NCI-H2171 (cell line): ENCODE results near the gene KCTD13.
A peak's percentile ranks its signal among the peaks of the same experiment; 100 is the strongest.
"Not testable (repeated sequence)": the region's sequence is repeated elsewhere in the genome, so short reads cannot be mapped to it uniquely, and the experiment has no call there.

Source experiments
- DNase-seq: peaks from one replicate; lab custom pipeline; 2025; lab: John Stamatoyannopoulos, UW

Gene KCTD13

GRCh38 chr16:29943846-29944799, 18.1 kb upstream of the KCTD13 start:
- peak; percentile 29 for DNase-seq

DNA sequence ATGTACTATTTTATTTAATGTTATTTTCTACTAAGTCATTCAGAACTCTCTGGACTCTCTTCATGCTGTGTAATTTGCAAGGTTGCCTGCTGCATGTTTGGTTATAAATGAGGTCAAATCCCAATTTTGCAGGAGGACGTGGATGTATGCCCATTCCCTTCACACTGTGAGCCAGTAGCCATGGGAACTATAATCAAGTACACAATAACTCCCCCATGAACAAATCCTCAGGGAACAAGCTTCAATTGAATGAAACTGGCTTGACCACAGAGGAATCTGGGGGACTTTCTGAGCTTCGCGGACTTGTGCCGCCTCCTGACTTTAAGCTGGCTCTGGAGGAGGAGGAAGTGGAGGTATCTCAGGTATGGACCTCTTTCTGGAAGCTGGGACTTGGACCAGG, 14.6 kb upstream of the KCTD13 start:
- DNase-seq: no peak

- not testable (repeated sequence) for DNase-seq
These were observed 5.7 kb upstream of the KCTD13 start for GRCh38 chr16:29931750-29932149.

DNA sequence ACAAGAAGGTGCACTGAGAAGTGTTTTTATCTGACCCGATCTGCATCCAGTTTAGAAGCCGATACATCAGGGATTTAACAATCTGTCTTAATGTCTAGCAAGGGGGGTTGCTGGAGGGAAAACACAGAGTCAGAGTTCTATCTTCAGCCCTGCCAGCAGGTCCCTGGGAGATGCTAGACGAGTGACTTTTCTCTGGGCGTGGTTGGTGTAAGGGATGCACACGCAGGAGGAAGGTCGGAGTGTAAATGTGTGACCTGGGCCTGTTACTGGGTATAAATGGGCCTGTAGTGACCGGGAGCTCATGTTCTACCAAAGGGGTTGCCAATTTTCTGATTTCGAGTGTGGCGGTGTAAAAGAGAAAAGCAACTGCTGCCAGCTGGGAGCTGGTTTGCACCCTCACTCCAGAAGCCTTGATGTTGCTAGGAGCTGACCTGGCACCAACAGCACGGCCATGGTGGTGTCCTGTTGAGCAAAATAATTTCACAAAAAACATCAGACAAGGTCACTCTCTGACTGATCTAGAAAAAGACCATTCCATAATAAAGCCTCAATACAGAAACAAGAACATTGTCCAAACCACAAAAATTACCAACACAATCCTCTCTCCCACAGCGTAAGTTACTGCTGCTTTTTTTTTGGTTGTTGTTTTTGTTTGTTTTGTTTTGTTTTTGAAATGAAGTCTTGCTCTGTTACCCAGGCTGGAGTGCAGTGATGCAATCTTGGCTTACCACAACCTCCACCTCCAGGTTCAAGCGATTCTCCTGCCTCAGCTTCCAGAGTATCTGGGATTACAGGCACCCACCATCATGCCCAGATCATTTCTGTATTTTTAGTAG, 1.3 kb upstream of the KCTD13 start:
- no peak for DNase-seq

DNA sequence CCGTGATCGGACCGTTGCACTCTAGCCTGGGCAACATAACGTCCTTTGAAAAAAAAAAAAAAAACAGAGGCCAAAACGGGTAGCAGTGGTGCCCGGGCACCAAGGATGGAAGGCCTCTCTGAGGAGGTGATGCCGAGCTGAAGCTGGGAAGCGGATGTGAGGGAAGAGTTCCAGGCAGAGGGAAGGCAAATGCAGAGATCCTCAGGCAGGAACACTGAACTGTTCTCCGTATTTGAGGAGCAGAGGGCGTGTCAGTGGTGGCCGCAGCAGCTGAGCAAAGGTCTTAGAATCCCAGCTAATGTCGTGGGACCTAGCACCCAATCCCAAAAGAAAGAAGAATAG, 656 bp upstream of the KCTD13 start:
- peak; percentile 11 for DNase-seq

DNA sequence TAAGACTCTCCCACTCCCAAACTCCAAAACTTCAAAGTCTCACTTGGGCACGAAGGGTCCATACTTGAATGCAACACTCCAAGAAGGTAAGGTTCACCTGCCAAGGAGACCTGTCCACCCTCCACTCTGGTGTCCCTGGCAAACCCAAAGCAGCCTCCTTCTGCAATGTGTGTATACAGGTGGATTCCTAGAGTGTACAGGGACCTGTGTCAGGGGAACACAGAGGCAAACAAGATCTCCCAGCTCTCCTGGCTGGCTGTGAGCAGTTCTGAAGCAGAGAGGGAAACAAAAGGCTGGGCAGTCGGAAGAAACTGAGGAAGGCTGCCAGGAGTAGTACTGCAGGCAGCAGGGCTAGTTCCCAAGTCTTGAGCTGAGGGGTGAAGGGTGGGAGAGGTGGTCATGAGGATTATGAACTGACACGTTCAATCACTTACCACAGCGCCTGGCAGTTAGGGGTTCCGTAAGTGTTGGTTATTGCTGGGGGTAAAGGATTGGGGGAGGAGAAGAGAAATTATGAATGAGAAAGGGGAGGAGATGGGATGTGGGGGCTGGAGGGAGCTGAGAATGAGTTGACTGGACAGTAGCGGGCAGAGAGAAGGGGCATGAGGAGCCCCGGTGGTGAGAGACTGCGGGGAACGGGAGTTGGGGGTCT, 795 bp downstream of the KCTD13 start:
- no peak for DNase-seq

DNA sequence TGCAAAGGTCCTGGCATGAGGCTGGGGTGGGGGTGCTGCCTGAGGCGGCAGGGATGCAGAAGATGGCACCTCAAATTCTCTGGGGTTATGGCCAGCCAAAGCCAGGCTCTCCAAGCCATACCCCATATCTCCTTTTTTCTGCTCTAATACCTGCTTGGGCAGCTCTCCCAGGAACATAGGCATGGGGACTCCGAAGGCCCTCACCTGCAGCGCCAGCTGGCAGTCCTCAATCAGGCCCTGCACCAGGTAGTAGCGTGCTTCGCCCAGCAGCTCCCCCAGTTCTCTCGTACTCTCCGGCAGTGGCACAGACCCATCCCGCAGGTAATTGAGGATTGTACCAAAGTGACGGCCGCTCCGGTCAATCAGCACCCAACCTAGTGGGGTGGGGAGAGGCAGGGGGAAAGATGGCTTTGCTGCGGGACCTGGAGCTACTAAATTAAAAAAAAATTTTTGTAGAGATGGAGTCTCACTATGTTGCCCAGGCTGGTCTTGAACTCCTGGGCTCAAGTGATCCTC, 3.0 kb downstream of the KCTD13 start:
- DNase-seq: no peak

DNA sequence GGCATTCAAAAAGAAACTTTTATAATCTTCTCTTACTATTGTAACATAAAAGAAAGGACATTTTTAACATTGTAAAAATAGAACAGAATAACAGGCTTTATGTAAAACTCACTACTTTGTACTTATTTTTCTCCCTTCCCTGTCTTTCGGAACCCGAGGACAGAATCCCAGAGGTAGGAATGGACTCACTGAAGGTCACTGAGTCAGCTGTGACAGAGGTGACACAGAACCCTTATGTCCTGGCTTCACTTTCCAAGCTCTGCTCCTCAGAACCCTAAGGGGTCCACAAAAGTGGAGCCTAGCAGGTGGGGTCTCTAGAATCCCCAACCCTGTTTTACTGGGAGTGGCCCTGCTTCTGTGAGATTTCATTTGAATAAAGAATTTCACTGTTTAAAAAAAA, 3.7 kb downstream of the KCTD13 start:
- no peak for DNase-seq

DNA sequence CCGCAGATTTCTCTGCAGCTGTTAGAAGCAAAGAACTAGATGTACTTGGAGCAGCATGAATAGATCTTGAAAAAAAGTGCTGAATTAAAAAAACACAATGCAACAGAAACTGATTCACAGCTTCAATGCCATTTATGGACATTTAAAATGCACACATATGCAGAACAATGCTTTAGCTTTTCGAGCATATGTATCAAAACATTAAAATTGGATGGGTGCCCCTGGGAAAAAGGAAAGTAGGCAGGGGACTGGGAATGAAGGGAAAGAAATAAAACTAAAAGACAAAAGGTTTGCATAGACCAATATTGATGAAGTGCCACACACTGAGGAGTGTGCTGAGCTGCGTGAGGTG, 5.0 kb downstream of the KCTD13 start:
- DNase-seq: no peak

GRCh38 chr16:29920288-29921033, 5.6 kb downstream of the KCTD13 start:
- DNase-seq: no peak

DNA sequence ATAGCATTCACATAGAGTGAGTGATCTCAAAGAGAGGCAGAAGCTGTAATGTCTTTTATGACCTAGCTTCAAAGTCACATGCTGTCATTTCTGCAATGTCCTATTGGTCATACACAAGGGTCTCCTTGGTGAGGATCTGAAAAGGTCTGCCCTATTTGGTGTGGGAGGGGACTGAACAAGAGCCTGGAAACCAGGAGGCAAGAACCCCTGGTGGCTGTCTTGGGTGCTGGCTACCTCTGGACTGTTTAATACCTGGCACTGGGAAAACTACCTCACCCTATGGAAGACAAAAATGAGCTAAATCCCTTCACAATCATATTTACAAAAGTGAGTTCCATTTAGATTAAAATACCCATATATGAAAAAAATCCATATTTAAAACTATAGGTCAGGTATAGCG, 9.0 kb downstream of the KCTD13 start:
- no peak for DNase-seq

DNA sequence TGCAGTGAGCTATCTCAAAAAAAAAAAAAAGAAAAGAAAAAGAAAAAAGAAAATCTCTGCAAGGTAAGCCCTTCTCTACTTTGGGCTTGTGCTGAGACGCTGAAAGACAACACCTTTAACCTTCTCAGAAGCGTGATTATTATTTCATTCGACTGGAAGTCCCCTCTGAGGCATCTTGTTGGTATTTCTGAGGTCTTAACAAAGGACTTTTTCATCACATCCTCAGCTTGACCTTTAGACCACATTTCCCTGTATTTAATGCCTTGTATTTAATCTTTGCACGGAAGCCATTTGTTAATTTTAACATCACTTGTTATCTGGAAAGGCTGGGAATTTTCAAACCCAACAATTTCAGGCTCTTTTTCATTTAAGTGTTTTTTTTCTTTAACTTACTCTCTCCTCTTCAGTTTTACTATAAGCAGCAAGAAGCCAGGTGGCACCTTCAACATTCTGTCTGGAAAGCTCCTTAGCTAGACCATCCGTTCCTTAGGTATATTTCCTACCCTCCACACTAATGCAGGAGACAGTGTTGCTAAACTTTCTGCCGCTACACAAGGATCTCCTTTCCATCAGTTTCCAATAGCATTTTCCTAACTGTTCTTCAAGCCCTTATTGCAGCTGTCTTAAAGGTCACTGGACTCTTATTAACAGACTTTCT, 10.3 kb downstream of the KCTD13 start:
- DNase-seq: no peak

DNA sequence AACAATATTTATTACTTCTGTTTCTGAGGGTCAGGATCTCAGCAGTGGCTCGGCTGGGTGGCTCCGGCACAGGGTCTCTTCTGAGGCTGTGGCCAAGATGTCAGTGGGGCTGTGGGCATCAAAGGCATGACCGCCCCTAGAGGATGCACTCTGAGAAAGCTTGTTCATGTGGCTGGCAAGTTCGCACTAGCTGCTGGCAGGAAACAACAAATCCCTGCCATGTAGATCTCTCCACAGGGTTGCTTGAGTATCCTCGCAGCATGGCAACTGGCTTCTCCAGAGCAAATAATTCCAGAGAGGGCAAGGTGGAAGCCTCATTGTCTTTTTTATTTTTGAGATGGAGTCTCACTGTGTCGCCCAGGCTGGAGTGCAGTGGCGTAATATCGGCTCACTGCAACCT, 12.5 kb downstream of the KCTD13 start:
- no peak for DNase-seq

GRCh38 chr16:29912087-29912486, 13.9 kb downstream of the KCTD13 start:
- no peak for DNase-seq

DNA sequence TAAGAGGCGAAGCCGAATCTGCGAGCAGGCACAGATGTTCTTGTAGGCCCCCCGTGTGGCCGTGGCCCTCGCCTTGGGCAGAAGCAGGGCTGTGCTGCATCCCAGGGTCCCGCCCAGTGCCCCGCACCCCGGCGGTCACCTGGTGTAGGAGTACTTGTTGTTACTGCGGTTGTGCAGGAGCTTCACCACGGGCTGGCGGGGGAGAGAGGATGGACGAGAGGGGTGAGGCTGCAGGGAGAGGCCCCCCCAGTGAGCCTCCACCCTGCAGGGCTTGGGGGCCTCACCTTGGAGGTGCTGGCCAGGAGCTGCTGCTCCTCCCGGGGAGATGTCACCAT, 14.4 kb downstream of the KCTD13 start:
- DNase-seq: no peak

- DNase-seq: no peak
These were observed 15.0 kb downstream of the KCTD13 start for GRCh38 chr16:29910819-29911675.

DNA sequence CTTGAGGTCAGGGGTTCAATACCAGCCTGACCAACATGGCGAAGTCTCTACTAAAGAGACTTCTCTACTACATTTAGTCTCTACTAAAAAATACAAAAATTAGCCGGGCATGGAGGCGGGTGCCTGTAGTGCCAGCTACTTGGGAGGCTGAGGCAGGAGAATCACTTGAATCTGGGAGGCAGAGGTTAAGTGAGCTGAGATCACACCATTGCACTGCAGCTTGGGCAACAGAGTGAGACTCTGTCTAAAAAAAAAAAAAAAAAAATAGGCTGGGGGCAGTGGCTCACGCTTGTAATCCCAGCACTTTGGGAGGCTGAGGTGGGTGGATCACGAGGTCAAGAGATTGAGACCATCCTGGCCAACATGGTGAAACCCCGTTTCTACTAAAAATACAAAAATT, 16.2 kb downstream of the KCTD13 start:
- not testable (repeated sequence) for DNase-seq

DNA sequence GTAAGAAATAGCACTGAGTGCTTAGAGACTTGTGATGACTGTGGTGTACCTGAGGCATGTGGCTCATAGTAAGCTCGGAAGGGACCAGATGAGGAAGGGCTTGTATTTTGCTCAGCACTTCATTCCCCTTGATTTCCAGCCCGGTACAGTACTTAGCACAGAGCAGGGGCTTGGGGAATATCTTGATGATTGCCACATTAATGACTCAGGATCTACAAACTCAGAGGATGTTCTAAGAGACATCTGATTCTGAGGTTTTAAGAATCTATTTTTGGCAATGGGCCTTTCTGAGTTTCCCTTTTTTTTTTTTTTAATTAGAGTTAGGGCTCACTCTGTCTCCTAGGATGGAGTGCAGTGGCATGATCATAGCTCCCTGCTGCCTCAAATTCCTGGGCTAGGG, 16.6 kb downstream of the KCTD13 start:
- DNase-seq: no peak

GRCh38 chr16:29908719-29909220, 17.3 kb downstream of the KCTD13 start:
- no peak for DNase-seq

DNA sequence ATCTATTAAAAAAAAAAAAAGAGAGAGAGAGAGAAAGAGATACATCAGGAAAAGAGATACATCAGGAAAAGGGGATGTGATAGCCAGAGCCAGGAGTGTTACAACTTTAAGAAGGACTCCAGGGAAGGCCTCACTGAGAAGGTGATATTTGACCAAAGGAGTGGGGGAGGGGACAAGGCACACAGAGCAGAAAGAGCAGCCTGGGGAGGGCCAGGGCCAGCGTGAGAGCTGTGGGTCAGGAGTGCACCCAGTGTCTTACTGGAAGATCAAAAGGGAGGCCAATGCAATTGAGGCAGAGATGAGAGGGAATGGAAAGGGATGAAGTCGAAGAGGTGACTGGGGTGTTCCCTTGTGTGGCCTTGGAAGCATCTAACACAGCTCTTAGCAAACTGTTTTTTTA, 18.1 kb downstream of the KCTD13 start:
- no peak for DNase-seq
